CD4-positive, alpha-beta T cell (primary cell): ENCODE measurements around the gene MORN5. TPM values are rescaled to one million over a fixed set of nuclear protein-coding genes. Genes with fewer than 3 reads are reported as not detected.

ENCODE experiments used
- ATAC-seq: fragments of 200-7000 bp; cut with Tn5 transposase; one replicate; pipeline ENCODE4 v1.10.0; 2022; ENCODE audit warnings: mild to moderate bottlenecking; ENCODE audit not compliant: poor library complexity
- CTCF ChIA-PET: fragments of 350-600 bp; sonication (Branson Sonifier 250); formaldehyde crosslinking; loops from one replicate; lab custom pipeline; 2021; ENCODE audit warnings: antibody characterized with exemption, inconsistent platforms; lab: Charles Lee
- POLR2A ChIA-PET: fragments of 350-600 bp; sonication (Branson Sonifier 250); formaldehyde crosslinking; loops from one replicate; lab custom pipeline; 2021; ENCODE audit warnings: antibody characterized with exemption, inconsistent platforms; lab: Charles Lee
- DNase-seq, 14 experiments: peaks; one replicate each; pipeline ENCODE4 v3.0.0-alpha.2; 2013 to 2020; ENCODE audit warnings: mixed read lengths in 2 of 14
- H3K27ac ChIP-seq, 2 donors: one replicate each; pipeline versions ENCODE4 v1.5.1 to v1.7.0; 2013; ENCODE audit warnings: low read length in 2 of 2, low read depth in 1 of 2, mild to moderate bottlenecking in 1 of 2
- H3K27me3 ChIP-seq, 2 experiments: 1 replicate in 1 of 2; 2 replicates in 1 of 2; pipeline versions ENCODE4 v1.6.1 to v1.7.0; 2013; ENCODE audit warnings: low read length in 2 of 2, control low read depth in 1 of 2, mild to moderate bottlenecking in 1 of 2, moderate library complexity in 1 of 2; ENCODE audit not compliant: insufficient read depth in 2 of 2, control insufficient read depth in 1 of 2
- H3K36me3 ChIP-seq: one replicate; pipeline ENCODE4 v1.6.1; 2013; ENCODE audit warnings: low read length, control low read depth; ENCODE audit not compliant: insufficient read depth
- H3K4me1 ChIP-seq: one replicate; pipeline ENCODE4 v1.6.1; 2013; ENCODE audit warnings: low read length, control low read depth; ENCODE audit not compliant: insufficient read depth
- H3K4me3 ChIP-seq: one replicate; pipeline ENCODE4 v1.5.1; 2013; ENCODE audit warnings: mild to moderate bottlenecking, low read length, moderate library complexity
- H3K9me3 ChIP-seq, 2 experiments: 1 replicate in 1 of 2; 2 replicates in 1 of 2; pipeline versions ENCODE4 v1.6.1 to v1.7.0; 2013; ENCODE audit warnings: low read length in 2 of 2, mild to moderate bottlenecking in 2 of 2, control low read depth in 1 of 2, moderate library complexity in 1 of 2; ENCODE audit not compliant: control insufficient read depth in 1 of 2, insufficient read depth in 1 of 2
- H3K27ac Mint-ChIP-seq: one replicate; pipeline ENCODE4 v1.8.0; 2020; ENCODE audit warnings: mixed read lengths
- H3K27me3 Mint-ChIP-seq: one replicate; pipeline ENCODE4 v1.8.0; 2021; ENCODE audit warnings: mixed read lengths
- H3K36me3 Mint-ChIP-seq: one replicate; pipeline ENCODE4 v1.8.0; 2021; ENCODE audit warnings: low read depth, mixed read lengths
- H3K4me1 Mint-ChIP-seq: one replicate; pipeline ENCODE4 v1.8.0; 2021; ENCODE audit warnings: low read depth, mixed read lengths
- H3K4me3 Mint-ChIP-seq: one replicate; pipeline ENCODE4 v1.8.0; 2020; ENCODE audit warnings: mild to moderate bottlenecking, mixed read lengths
- H3K9me3 Mint-ChIP-seq: one replicate; pipeline ENCODE4 v1.8.0; 2020; ENCODE audit warnings: mixed read lengths
- CTCF ChIP-seq: fragments of 200-600 bp; IDR thresholded peaks from one replicate; pipeline ENCODE4 v1.8.0; 2022; ENCODE audit warnings: antibody characterized with exemption, mild to moderate bottlenecking
- intact Hi-C, 2 experiments: fragments of 100-400 bp; cut with DNase I in 1 of 2; cut with micrococcal nuclease in 1 of 2; formaldehyde crosslinking; loops; one replicate each; pipeline versions ENCODE4 v1.15.1 to v1.9.0; 2023 to 2025; cut with DNase I, micrococcal nuclease
- total RNA-seq, 174 experiments: library from RNA in 2 of 174; stranded (reverse) in 2 of 174; gene quantifications; one replicate each; pipeline ENCODE4 v1.2.3 and lab custom pipeline; 2021 to 2026

Gene MORN5
- total RNA-seq, 2 experiments from 2014 or later: not detected

- ATAC-seq (no peak), DNase-seq (no peak)
- Mint-ChIP-seq H3K9me3 (no peaks in the 10 kb centered on the region), H3K4me3 (no peak overlapping the region), H3K4me1 (no peaks in the 10 kb centered on the region), H3K27me3 (peaks cover 15% of the 10 kb centered on the region), H3K36me3 (no peaks in the 10 kb centered on the region), H3K27ac (no peak overlapping the region)
- Histone ChIP-seq H3K27ac (no peak overlapping the region), H3K4me3 (no peak overlapping the region), H3K36me3 (no peaks in the 10 kb centered on the region), H3K9me3 (no peaks in the 10 kb centered on the region), H3K4me1 (peaks cover 3% of the 10 kb centered on the region), H3K27me3 (peaks cover 0 to 5% of the 10 kb centered on the region in 2 experiments)
- POLR2A ChIA-PET: no interaction called here
- CTCF ChIA-PET: interaction anchor here (1.3 kb wide), 1 partner anchor 217 kb away, joined by 4 read pairs; no protein-coding TSS in a partner anchor
- intact Hi-C loops: no loop called here
- no peak for TF ChIP-seq CTCF
Measured at GRCh38 chr9:122133263-122133983, 26.3 kb upstream of the MORN5 start.

- POLR2A ChIA-PET: no interaction called here
- no peak for TF ChIP-seq CTCF
- no peak overlapping the region for H3K4me3 Mint-ChIP-seq
- no peaks in the 10 kb centered on the region for H3K9me3 Mint-ChIP-seq
- no peaks in the 10 kb centered on the region for H3K9me3 ChIP-seq
- H3K4me1 ChIP-seq: no peaks in the 10 kb centered on the region
- H3K27me3 ChIP-seq: peaks cover 0 to 5% of the 10 kb centered on the region in 2 experiments
- H3K36me3 Mint-ChIP-seq: no peaks in the 10 kb centered on the region
- no peak for ATAC-seq
- H3K27me3 Mint-ChIP-seq: peaks cover 14% of the 10 kb centered on the region
- no peak overlapping the region for H3K27ac Mint-ChIP-seq
- intact Hi-C loops: no loop called here
- no peaks in the 10 kb centered on the region for H3K36me3 ChIP-seq
- CTCF ChIA-PET: interaction anchor here (1.3 kb wide), 1 partner anchor 217 kb away, joined by 4 read pairs; no protein-coding TSS in a partner anchor
- H3K27ac ChIP-seq: no peak overlapping the region
- H3K4me1 Mint-ChIP-seq: no peaks in the 10 kb centered on the region
- no peak for DNase-seq
- H3K4me3 ChIP-seq: no peak overlapping the region
Measured at GRCh38 chr9:122133984-122134535, 25.6 kb upstream of the MORN5 start.

GRCh38 chr9:122134822-122135528 is 24.7 kb upstream of the MORN5 start:
- Histone ChIP-seq H3K4me3 (no peak overlapping the region), H3K4me1 (no peaks in the 10 kb centered on the region), H3K36me3 (no peaks in the 10 kb centered on the region), H3K27me3 (peaks cover 0 to 5% of the 10 kb centered on the region in 2 experiments), H3K9me3 (no peaks in the 10 kb centered on the region), H3K27ac (no peak overlapping the region)
- ChIA-PET POLR2A (no interaction called here), CTCF (no interaction called here)
- DNase-seq (no peak), ATAC-seq (no peak)
- Mint-ChIP-seq H3K27me3 (peaks cover 5% of the 10 kb centered on the region), H3K9me3 (no peaks in the 10 kb centered on the region), H3K4me1 (no peaks in the 10 kb centered on the region), H3K36me3 (no peaks in the 10 kb centered on the region), H3K4me3 (no peak overlapping the region), H3K27ac (no peak overlapping the region)
- no peak for TF ChIP-seq CTCF
- intact Hi-C loops: no loop called here
